Motor neuron (in vitro differentiated cells): ENCODE data around the gene NRCAM. TPM values are rescaled to one million over a fixed set of nuclear protein-coding genes. Genes with fewer than 3 reads are reported as not detected.

Experiments
- ATAC-seq, 8 experiments: fragments of 200-7000 bp; cut with Tn5 transposase; replicated peaks in 6 of 8; 2 replicates each; pipeline ENCODE4 v1.8.0; 2021; ENCODE audit warnings: mild to moderate bottlenecking in 8 of 8, moderate library complexity in 8 of 8
- H3K27ac ChIP-seq, 2 donors: fragments of 250-450 bp; sonication (Bioruptor Pico); 2 replicates each; pipeline ENCODE4 v1.9.0; 2021; ENCODE audit warnings: antibody characterized with exemption in 2 of 2, mild to moderate bottlenecking in 2 of 2, moderate library complexity in 1 of 2
- H3K4me1 ChIP-seq, 2 donors: fragments of 250-450 bp; sonication (Bioruptor Pico); replicated peaks in 1 of 2; 2 replicates each; pipeline ENCODE4 v1.6.1; 2021; ENCODE audit warnings: antibody characterized with exemption in 2 of 2, mild to moderate bottlenecking in 2 of 2, moderate library complexity in 1 of 2
- H3K4me3 ChIP-seq, 5 donors: fragments of 250-450 bp; sonication (Bioruptor Pico); 2 replicates each; pipeline ENCODE4 v1.9.0; 2021; ENCODE audit warnings: antibody characterized with exemption in 5 of 5, mild to moderate bottlenecking in 5 of 5, moderate library complexity in 4 of 5
- WGBS, 10 experiments: fragments of 450-650 bp; shearing (Covaris generic); methylation state at CpG; one replicate each; pipeline ENCODE4 v1.0.0; 2022; 5-methylcytosine and 5-hydroxymethylcytosine counted together
- in situ Hi-C, 9 experiments: fragments of 400-800 bp; cut with MboI; loops; one replicate each; pipeline ENCODE4 v1.15.0; 2021; ENCODE audit warnings: low sequenced_read_pairs in 9 of 9, low pct_unique_long_range_greater_than_20kb in 2 of 9; ENCODE audit not compliant: unreplicated experiment in 9 of 9
- total RNA-seq, 8 experiments: library from RNA; unstranded; fragments of 300-600 nt; gene quantifications; 2 replicates each; pipeline versions ENCODE4 v1.2.3 to v1.2.4, GENCODE V29; 2022

NRCAM gene
- total RNA-seq, 8 experiments from 2014 or later: 2.8 to 81.9 (median 53.8) TPM

DNA sequence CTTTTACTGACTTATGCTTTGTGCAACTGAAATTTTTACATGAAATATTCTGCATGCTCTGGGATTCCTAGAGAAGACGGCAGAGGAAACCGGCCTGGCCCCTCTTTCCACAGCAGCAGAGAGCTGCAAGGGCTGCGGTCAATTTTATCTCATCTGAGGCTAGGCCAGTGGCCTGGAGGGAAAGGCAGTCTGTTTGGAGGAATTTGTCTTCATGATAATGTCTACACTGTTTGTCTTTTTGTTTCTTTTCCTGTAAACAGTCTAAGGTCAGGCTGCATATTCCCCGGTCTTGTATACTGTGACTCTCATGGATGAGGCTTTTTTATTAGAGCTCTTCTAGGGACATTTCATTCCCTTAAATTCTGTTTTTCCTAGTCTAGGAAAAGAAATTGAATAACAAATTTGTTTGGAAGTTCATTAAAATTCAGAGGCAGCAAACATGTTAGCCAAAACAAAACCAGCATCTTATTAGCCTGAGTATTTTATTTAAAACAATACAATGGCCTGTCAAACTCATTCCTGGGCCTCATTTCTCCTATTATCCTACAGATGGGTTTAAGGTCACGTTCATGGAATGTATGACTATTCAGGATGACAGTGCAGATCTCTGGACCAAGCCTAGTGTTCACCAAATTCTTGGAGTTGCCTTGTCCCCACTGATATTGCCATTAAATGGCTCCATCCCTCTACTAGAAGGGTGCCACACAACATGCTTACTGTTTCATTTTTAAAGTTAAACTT is 352.5 kb downstream of the NRCAM start:
- in situ Hi-C loops: no loop called here
- H3K27ac ChIP-seq: no peak overlapping the region
- H3K4me1 ChIP-seq: no peaks in the 10 kb centered on the region

DNA sequence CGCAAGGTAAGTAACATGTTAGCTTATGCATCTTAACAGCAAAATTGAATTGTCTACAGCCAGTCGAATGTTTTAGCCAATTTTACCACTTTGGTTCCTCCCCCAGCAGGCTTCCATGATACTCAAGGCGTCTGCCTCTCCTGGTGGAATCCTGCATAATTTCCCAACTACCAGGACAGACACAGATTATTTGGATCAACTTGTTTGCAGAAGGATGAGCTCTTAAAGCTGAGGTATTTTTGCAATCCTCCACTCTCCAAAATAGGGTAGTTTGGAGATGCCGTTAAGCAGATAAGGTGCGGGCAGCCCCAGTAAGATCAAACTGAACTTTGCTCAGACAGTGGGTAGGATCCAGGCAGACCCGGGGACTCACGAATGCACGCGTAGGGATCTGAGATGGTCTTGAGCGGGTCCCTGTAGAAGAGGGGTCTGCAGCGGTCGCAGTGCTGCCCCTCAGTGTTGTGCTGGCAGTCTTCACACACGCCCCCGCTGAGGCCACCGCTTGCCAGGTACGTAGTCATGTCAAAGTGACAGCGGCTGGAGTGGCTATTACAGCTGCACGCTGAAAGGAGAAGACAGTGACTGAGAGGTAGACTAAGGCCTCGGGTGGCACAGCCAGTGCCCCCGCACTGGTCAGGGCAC is 353.4 kb downstream of the NRCAM start:
- WGBS, 10 experiments: 80 to 98% (median 89%) methylated on average over 1 to 8 of the region's 20 CpGs
- ATAC-seq: no peak
- Histone ChIP-seq H3K4me3 (no peak overlapping the region), H3K4me1 (no peaks in the 10 kb centered on the region), H3K27ac (no peak overlapping the region)
- in situ Hi-C loops: no loop called here

More for the DNA sequence above, 352.5 kb downstream of the NRCAM start:
- ATAC-seq: peak in 3 of 8 experiments; percentile 20 to 52 (median 21)
- no peak overlapping the region for H3K4me3 ChIP-seq
- 29 to 100% (median 81%) methylated on average over 3 to 5 of the region's 5 CpGs; no CpG with 5 or more reads in 1 of the 10 experiments for WGBS, 10 experiments

GRCh38 chr7:108101759-108102158 is 354.5 kb downstream of the NRCAM start:
- no peak for ATAC-seq
- Histone ChIP-seq H3K4me1 (no peaks in the 10 kb centered on the region), H3K27ac (no peak overlapping the region), H3K4me3 (no peak overlapping the region)
- WGBS, 10 experiments: 63 to 100% (median 89%) methylated on average over 1 to 3 of the region's 3 CpGs; no CpG with 5 or more reads in 1 of the 10 experiments
- in situ Hi-C loops: no loop called here

DNA sequence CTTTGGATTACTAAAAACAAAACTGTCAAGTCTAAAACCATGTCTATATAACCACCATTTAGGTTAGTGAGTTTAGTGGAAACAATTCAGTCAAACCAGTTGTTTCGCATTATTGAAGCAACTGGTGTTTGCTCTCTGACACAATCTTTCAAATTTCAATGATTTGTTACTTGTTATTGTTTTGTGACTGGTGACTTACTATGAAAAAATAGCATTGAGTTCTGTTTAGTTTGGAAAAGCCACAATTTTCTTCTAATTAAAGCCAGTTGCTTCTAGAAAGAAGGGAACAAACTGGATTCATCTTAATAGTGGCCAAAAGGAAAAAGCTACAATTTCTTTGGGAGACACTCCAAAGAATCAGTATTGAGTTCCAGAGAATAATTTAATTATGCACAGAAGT is 356.5 kb downstream of the NRCAM start:
- in situ Hi-C loops: no loop called here
- H3K4me1 ChIP-seq: peaks cover 14 to 16% of the 10 kb centered on the region in 2 donors
- no peak for ATAC-seq
- WGBS, 10 experiments: 0 to 100% (median 96%) methylated on average over 1 of the region's 1 CpG; no CpG with 5 or more reads in 2 of the 10 experiments
- no peak overlapping the region for H3K4me3 ChIP-seq
- H3K27ac ChIP-seq: no peak overlapping the region

- H3K4me1 ChIP-seq: peaks cover 22 to 23% of the 10 kb centered on the region in 2 donors
- H3K27ac ChIP-seq: no peak overlapping the region
- WGBS, 10 experiments: 82 to 100% (median 95%) methylated on average over 3 to 7 of the region's 7 CpGs; no CpG with 5 or more reads in 3 of the 10 experiments
- H3K4me3 ChIP-seq: no peak overlapping the region
- in situ Hi-C loops: no loop called here
- no peak for ATAC-seq
These were observed 358.5 kb downstream of the NRCAM start for GRCh38 chr7:108097703-108098102.

Other genes with a start within 250 kb of the NRCAM start
- 10 to 100 TPM; 22.9 to 62.1 (median 37.0) TPM for gene PNPLA8, start 69.7 kb upstream of the NRCAM start, total RNA-seq
- gene THAP5, start 113.3 kb upstream of the NRCAM start, total RNA-seq: 10 to 100 TPM; 22.2 to 46.8 (median 29.4) TPM
- gene DNAJB9, start 113.4 kb upstream of the NRCAM start, total RNA-seq: 10 to 100 TPM; 12.4 to 64.2 (median 33.1) TPM